GM11168 (cell line): Measurements from ENCODE around the gene DPP3.
"Not testable (repeated sequence)": the region's sequence is repeated elsewhere in the genome, so short reads cannot be mapped to it uniquely, and the experiment has no call there.

Experiments
- in situ Hi-C: fragments of 300-500 bp; cut with MboI; formaldehyde crosslinking; loops from one replicate; pipeline ENCODE4 v1.12.0; 2022; ENCODE audit warnings: low sequenced_read_pairs; ENCODE audit not compliant: unreplicated experiment

Gene DPP3

GRCh38 chr11:66462911-66463310 is 17.3 kb upstream of the DPP3 start:
- in situ Hi-C loops = no loop called here

- in situ Hi-C loops = not testable (repeated sequence)
These were observed 16.1 kb upstream of the DPP3 start for GRCh38 chr11:66464116-66464515.

- in situ Hi-C loops = no loop called here
These were observed 15.3 kb upstream of the DPP3 start for GRCh38 chr11:66464916-66465315.

GRCh38 chr11:66465373-66466224 is 14.6 kb upstream of the DPP3 start:
- in situ Hi-C loops = no loop called here

- in situ Hi-C loops = no loop called here
These were observed 13.8 kb upstream of the DPP3 start, which contains the start of gene PELI3 for GRCh38 chr11:66466225-66467033. PELI3 (plus strand) TSS chr11:66466905; CDS start chr11:66468129, 1,224 bp downstream.

GRCh38 chr11:66467034-66467659 is 13.1 kb upstream of the DPP3 start:
- in situ Hi-C loops = no loop called here

- in situ Hi-C loops = no loop called here
These were observed 12.5 kb upstream of the DPP3 start for GRCh38 chr11:66467756-66468155.

- in situ Hi-C loops = no loop called here
These were observed 11.5 kb upstream of the DPP3 start for GRCh38 chr11:66468691-66469090.

GRCh38 chr11:66469441-66469840 is 10.8 kb upstream of the DPP3 start:
- in situ Hi-C loops = no loop called here

- in situ Hi-C loops = no loop called here
These were observed 10.2 kb upstream of the DPP3 start for GRCh38 chr11:66470015-66470414.

GRCh38 chr11:66471142-66471541 is 9.1 kb upstream of the DPP3 start:
- in situ Hi-C loops = no loop called here

GRCh38 chr11:66472054-66472453 is 8.2 kb upstream of the DPP3 start:
- in situ Hi-C loops = no loop called here

GRCh38 chr11:66473167-66473566 is 7.1 kb upstream of the DPP3 start:
- in situ Hi-C loops = no loop called here

- in situ Hi-C loops = no loop called here
These were observed 6.4 kb upstream of the DPP3 start for GRCh38 chr11:66473608-66474515.

GRCh38 chr11:66475349-66476172 is 4.7 kb upstream of the DPP3 start:
- in situ Hi-C loops = no loop called here

- in situ Hi-C loops = no loop called here
These were observed 3.9 kb upstream of the DPP3 start for GRCh38 chr11:66476173-66476840.

- in situ Hi-C loops = no loop called here
These were observed 3.4 kb upstream of the DPP3 start for GRCh38 chr11:66476841-66477251.
